Progenitor cell of endocrine pancreas (in vitro differentiated cells): ENCODE results near the gene MYO7B. TPM values are rescaled to one million over a fixed set of nuclear protein-coding genes. Genes with fewer than 3 reads are reported as not detected.

ENCODE experiments used
- DNase-seq: peaks from one replicate; pipeline ENCODE4 v3.0.0; 2021; ENCODE audit warnings: low spot score; ENCODE audit not compliant: unreplicated experiment
- H3K27ac Mint-ChIP-seq: 2 replicates; pipeline ENCODE4 v1.8.0; 2021; ENCODE audit warnings: mild to moderate bottlenecking, moderate library complexity, mixed read lengths
- H3K27me3 Mint-ChIP-seq: 2 replicates; pipeline ENCODE4 v1.8.0; 2021; ENCODE audit warnings: mixed read lengths
- H3K36me3 Mint-ChIP-seq: 2 replicates; pipeline ENCODE4 v1.8.0; 2022; ENCODE audit warnings: mixed read lengths; ENCODE audit not compliant: insufficient read depth
- H3K4me1 Mint-ChIP-seq: 2 replicates; pipeline ENCODE4 v1.8.0; 2021; ENCODE audit warnings: low read depth, mixed read lengths
- H3K4me3 Mint-ChIP-seq: 2 replicates; pipeline ENCODE4 v1.8.0; 2021; ENCODE audit warnings: low read depth, mild to moderate bottlenecking, moderate library complexity, mixed read lengths
- H3K9me3 Mint-ChIP-seq: 2 replicates; pipeline ENCODE4 v1.8.0; 2021; ENCODE audit warnings: low read depth, mixed read lengths
- CTCF ChIP-seq: fragments of 200-600 bp; sonication (generic); IDR thresholded peaks from one replicate; pipeline ENCODE4 v1.5.0; 2021; ENCODE audit warnings: antibody characterized with exemption, mild to moderate bottlenecking; ENCODE audit not compliant: unreplicated experiment
- total RNA-seq: library from RNA; stranded (reverse); gene quantifications from 2 replicates; pipeline ENCODE4 v1.2.1, GENCODE V29; 2021

Gene MYO7B
- total RNA-seq, 1 donor from 2014 or later = not detected

- Mint-ChIP-seq H3K4me1 (peaks cover 13% of the 10 kb centered on the region), H3K9me3 (no peaks in the 10 kb centered on the region), H3K27me3 (peaks cover 7% of the 10 kb centered on the region), H3K36me3 (no peaks in the 10 kb centered on the region), H3K4me3 (no peak overlapping the region), H3K27ac (no peak overlapping the region)
- no peak for TF ChIP-seq CTCF
- no peak for DNase-seq
Measured at GRCh38 chr2:127545796-127546195, 10.3 kb downstream of the MYO7B start.

GRCh38 chr2:127546797-127547196 is 11.3 kb downstream of the MYO7B start:
- no peaks in the 10 kb centered on the region for H3K9me3 Mint-ChIP-seq
- no peak for TF ChIP-seq CTCF
- no peak overlapping the region for H3K4me3 Mint-ChIP-seq
- no peak overlapping the region for H3K27ac Mint-ChIP-seq
- H3K36me3 Mint-ChIP-seq = no peaks in the 10 kb centered on the region
- DNase-seq = no peak
- H3K4me1 Mint-ChIP-seq = peaks cover 13% of the 10 kb centered on the region
- peaks cover 7% of the 10 kb centered on the region for H3K27me3 Mint-ChIP-seq

GRCh38 chr2:127551221-127551930 is 15.9 kb downstream of the MYO7B start:
- no peak overlapping the region for H3K27ac Mint-ChIP-seq
- H3K4me3 Mint-ChIP-seq = no peak overlapping the region
- H3K4me1 Mint-ChIP-seq = no peaks in the 10 kb centered on the region
- no peak for DNase-seq
- H3K36me3 Mint-ChIP-seq = no peaks in the 10 kb centered on the region
- no peak for TF ChIP-seq CTCF
- peaks cover 7% of the 10 kb centered on the region for H3K27me3 Mint-ChIP-seq
- H3K9me3 Mint-ChIP-seq = peaks cover 9% of the 10 kb centered on the region

- no peak for TF ChIP-seq CTCF
- DNase-seq = no peak
- H3K4me1 Mint-ChIP-seq = no peaks in the 10 kb centered on the region
- H3K36me3 Mint-ChIP-seq = no peaks in the 10 kb centered on the region
- peaks cover 3% of the 10 kb centered on the region for H3K27me3 Mint-ChIP-seq
- no peak overlapping the region for H3K27ac Mint-ChIP-seq
- no peak overlapping the region for H3K4me3 Mint-ChIP-seq
- H3K9me3 Mint-ChIP-seq = peaks cover 14% of the 10 kb centered on the region
Measured at GRCh38 chr2:127552336-127552735, 16.9 kb downstream of the MYO7B start.

GRCh38 chr2:127552846-127553245 is 17.4 kb downstream of the MYO7B start:
- Mint-ChIP-seq H3K4me1 (no peaks in the 10 kb centered on the region), H3K9me3 (peaks cover 14% of the 10 kb centered on the region), H3K36me3 (no peaks in the 10 kb centered on the region), H3K4me3 (no peak overlapping the region), H3K27ac (no peak overlapping the region), H3K27me3 (peaks cover 3% of the 10 kb centered on the region)
- DNase-seq = no peak
- TF ChIP-seq CTCF = no peak
